Measurements from ENCODE around the gene ABLIM1. TPM values are rescaled to one million over a fixed set of nuclear protein-coding genes. Genes with fewer than 3 reads are reported as not detected.

The ABLIM1 gene
- total RNA-seq, 4 donors from 2014 or later: 83.1 to 145 (median 120) TPM

DNA sequence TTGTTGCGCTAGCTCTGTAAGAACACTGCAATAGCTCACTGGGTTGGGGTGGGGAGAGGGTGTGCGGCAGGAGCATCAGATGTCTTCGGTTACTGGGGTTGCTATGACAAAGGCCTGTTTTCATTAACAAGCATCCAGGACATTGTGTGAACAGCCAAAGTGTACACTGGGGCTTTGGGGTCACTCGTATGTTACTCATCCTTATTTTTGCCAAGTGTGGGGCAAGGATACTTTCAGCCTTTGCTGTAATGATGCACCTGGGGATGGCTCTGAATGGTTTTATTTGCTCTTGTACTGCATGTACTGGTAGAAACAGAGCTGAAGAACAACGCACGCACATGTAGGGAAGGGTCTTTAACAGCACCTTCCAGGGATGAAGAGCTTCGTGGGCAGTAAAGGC, 180.8 kb downstream of the ABLIM1 start:
- Histone ChIP-seq H3K27me3 (no peaks in the 10 kb centered on the region), H3K36me3 (peaks cover 0 to 22% (median 3%) of the 10 kb centered on the region in 4 donors), H3K4me3 (no peak overlapping the region), H3K27ac (replicated peaks in 1 of 4) (peak overlapping the region; percentile 67 to 76 (median 74)), H3K9me3 (no peaks in the 10 kb centered on the region), H3K4me1 (peaks cover 43 to 63% (median 49%) of the 10 kb centered on the region in 4 donors)
- TF ChIP-seq POLR2A (IDR thresholded peaks at IDR 0.05; ENCODE audit: low read depth) (no peak), POLR2AphosphoS5 (IDR thresholded peaks at IDR 0.05) (peak; percentile 67 to 82), EP300 (IDR thresholded peaks at IDR 0.05) (peak; percentile 55)
- DNase-seq (ENCODE audit: extremely low spot score): no peak
- intact Hi-C loops (cut with DNase I): loop anchor here (5.0 to 10.0 kb wide), 2 partner anchors 35 to 308 kb away; no protein-coding TSS in a partner anchor
- 75% methylated on average over 7 of the region's 7 CpGs for WGBS

DNA sequence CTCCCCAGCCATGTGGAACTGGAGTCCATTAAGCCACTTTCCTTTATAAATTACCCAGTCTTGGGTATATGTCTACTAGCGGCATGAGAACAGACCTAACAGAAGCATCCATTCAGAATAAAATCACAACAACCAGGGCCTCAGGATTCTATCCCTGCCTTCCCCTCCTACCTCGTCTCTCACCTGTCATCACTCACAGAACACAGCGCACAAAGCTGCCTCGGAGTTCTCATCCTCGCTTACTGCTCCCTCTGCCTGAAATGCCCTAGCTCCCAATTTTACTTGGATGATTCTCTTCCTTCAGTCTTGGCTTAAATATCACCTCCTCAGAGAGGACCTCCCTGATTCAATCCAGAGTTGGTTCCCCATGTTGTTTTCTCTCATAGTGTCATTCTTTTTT, 183.1 kb downstream of the ABLIM1 start:
- no peak for DNase-seq (ENCODE audit: extremely low spot score)
- 98% methylated on average over 5 of the region's 5 CpGs for WGBS
- TF ChIP-seq POLR2A (IDR thresholded peaks at IDR 0.05; ENCODE audit: low read depth): no peak
- TF ChIP-seq EP300 (IDR thresholded peaks at IDR 0.05): no peak
- TF ChIP-seq, protein P1, sequence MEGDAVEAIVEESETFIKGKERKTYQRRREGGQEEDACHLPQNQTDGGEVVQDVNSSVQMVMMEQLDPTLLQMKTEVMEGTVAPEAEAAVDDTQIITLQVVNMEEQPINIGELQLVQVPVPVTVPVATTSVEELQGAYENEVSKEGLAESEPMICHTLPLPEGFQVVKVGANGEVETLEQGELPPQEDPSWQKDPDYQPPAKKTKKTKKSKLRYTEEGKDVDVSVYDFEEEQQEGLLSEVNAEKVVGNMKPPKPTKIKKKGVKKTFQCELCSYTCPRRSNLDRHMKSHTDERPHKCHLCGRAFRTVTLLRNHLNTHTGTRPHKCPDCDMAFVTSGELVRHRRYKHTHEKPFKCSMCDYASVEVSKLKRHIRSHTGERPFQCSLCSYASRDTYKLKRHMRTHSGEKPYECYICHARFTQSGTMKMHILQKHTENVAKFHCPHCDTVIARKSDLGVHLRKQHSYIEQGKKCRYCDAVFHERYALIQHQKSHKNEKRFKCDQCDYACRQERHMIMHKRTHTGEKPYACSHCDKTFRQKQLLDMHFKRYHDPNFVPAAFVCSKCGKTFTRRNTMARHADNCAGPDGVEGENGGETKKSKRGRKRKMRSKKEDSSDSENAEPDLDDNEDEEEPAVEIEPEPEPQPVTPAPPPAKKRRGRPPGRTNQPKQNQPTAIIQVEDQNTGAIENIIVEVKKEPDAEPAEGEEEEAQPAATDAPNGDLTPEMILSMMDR (IDR thresholded peaks at IDR 0.05): no peak
- no peak for TF ChIP-seq POLR2AphosphoS5 (IDR thresholded peaks at IDR 0.05)
- Histone ChIP-seq H3K36me3 (peaks cover 0 to 26% (median 15%) of the 10 kb centered on the region in 4 donors), H3K4me3 (no peak overlapping the region), H3K27ac (replicated peaks in 1 of 4) (peak overlapping the region in 1 of 4 donors; percentile 67), H3K4me1 (peaks cover 21 to 49% (median 46%) of the 10 kb centered on the region in 4 donors), H3K9me3 (no peaks in the 10 kb centered on the region), H3K27me3 (no peaks in the 10 kb centered on the region)
- intact Hi-C loops (cut with DNase I): loop anchor here (5.0 to 10.0 kb wide), 3 partner anchors 37 to 310 kb away; no protein-coding TSS in a partner anchor

- H3K27ac ChIP-seq (replicated peaks in 1 of 4): peak overlapping the region in 1 of 4 donors; percentile 33
- H3K4me1 ChIP-seq: peaks cover 20 to 39% (median 34%) of the 10 kb centered on the region in 4 donors
- no peaks in the 10 kb centered on the region for H3K9me3 ChIP-seq
- no peaks in the 10 kb centered on the region for H3K27me3 ChIP-seq
- TF ChIP-seq, protein P1 (IDR thresholded peaks at IDR 0.05): no peak
- TF ChIP-seq EP300 (IDR thresholded peaks at IDR 0.05): no peak
- no peak for TF ChIP-seq POLR2A (IDR thresholded peaks at IDR 0.05; ENCODE audit: low read depth)
- no peak for TF ChIP-seq POLR2AphosphoS5 (IDR thresholded peaks at IDR 0.05)
- H3K4me3 ChIP-seq: no peak overlapping the region
- no peak for DNase-seq (ENCODE audit: extremely low spot score)
- intact Hi-C loops (cut with DNase I): loop anchor here (5.0 to 10.0 kb wide), 2 partner anchors 229 to 311 kb away; no protein-coding TSS in a partner anchor
- H3K36me3 ChIP-seq: peaks cover 0 to 36% (median 22%) of the 10 kb centered on the region in 4 donors
- WGBS: 58% methylated on average over 3 of the region's 3 CpGs
Measured at GRCh38 chr10:114473776-114474175, 184.3 kb downstream of the ABLIM1 start.

DNA sequence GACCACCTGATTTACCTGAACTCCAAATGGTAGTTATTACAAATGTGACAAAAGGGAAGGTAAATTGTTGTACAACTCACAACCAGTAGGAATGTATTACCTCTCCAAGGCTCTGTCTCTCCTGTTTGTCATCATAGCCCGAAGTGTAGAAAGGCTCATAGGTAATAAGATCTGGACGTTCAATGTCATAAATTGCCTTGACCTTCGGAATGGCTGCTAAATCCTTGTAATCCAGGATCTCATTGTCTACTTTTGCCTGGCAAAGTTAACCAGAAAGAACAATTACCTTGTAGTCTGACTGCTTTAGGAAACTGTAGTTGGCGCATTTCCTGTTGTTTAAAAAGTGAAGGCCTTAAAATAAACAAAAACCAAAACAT, 185.2 kb downstream of the ABLIM1 start:
- H3K27ac ChIP-seq (replicated peaks in 1 of 4): peak overlapping the region in 1 of 4 donors; percentile 2
- peaks cover 0 to 44% (median 24%) of the 10 kb centered on the region in 4 donors for H3K36me3 ChIP-seq
- intact Hi-C loops (cut with DNase I): loop anchor here (5.0 to 10.0 kb wide), 2 partner anchors 229 to 312 kb away; no protein-coding TSS in a partner anchor
- peaks cover 20 to 35% (median 32%) of the 10 kb centered on the region in 4 donors for H3K4me1 ChIP-seq
- TF ChIP-seq POLR2AphosphoS5 (IDR thresholded peaks at IDR 0.05) (no peak), POLR2A (IDR thresholded peaks at IDR 0.05; ENCODE audit: low read depth) (no peak), EP300 (IDR thresholded peaks at IDR 0.05) (no peak)
- TF ChIP-seq, protein P1 (IDR thresholded peaks at IDR 0.05): no peak
- no peaks in the 10 kb centered on the region for H3K9me3 ChIP-seq
- 84% methylated on average over 4 of the region's 4 CpGs for WGBS
- H3K27me3 ChIP-seq: no peaks in the 10 kb centered on the region
- no peak overlapping the region for H3K4me3 ChIP-seq
- no peak for DNase-seq (ENCODE audit: extremely low spot score)

GRCh38 chr10:114471906-114472876, 185.9 kb downstream of the ABLIM1 start:
- TF ChIP-seq POLR2A (IDR thresholded peaks at IDR 0.05; ENCODE audit: low read depth): no peak
- TF ChIP-seq, protein P1 (IDR thresholded peaks at IDR 0.05): no peak
- no peak for TF ChIP-seq POLR2AphosphoS5 (IDR thresholded peaks at IDR 0.05)
- TF ChIP-seq EP300 (IDR thresholded peaks at IDR 0.05): no peak
- 75% methylated on average over 11 of the region's 11 CpGs for WGBS
- intact Hi-C loops (cut with DNase I): loop anchor here (1.0 to 10.0 kb wide), 3 partner anchors 76 to 313 kb away; no protein-coding TSS in a partner anchor
- Histone ChIP-seq H3K4me1 (peaks cover 20 to 28% (median 26%) of the 10 kb centered on the region in 4 donors), H3K27me3 (no peaks in the 10 kb centered on the region), H3K9me3 (no peaks in the 10 kb centered on the region), H3K4me3 (no peak overlapping the region), H3K27ac (replicated peaks in 1 of 4) (peak overlapping the region in 2 of 4 donors; percentile 29 to 31), H3K36me3 (peaks cover 0 to 49% (median 26%) of the 10 kb centered on the region in 4 donors)
- no peak for DNase-seq (ENCODE audit: extremely low spot score)

All from esophagus muscularis mucosa (tissue), 4 donors.